ENCODE results near the gene TARS2. TPM values are rescaled to one million over a fixed set of nuclear protein-coding genes. Genes with fewer than 3 reads are reported as not detected.

The TARS2 gene
- total and polyA plus RNA-seq, 10 of the 15 experiments (the other 5 are each of a cell fraction or from before 2014, with no cell fraction given), result 11.0 to 51.8 (median 45.2) TPM

DNA sequence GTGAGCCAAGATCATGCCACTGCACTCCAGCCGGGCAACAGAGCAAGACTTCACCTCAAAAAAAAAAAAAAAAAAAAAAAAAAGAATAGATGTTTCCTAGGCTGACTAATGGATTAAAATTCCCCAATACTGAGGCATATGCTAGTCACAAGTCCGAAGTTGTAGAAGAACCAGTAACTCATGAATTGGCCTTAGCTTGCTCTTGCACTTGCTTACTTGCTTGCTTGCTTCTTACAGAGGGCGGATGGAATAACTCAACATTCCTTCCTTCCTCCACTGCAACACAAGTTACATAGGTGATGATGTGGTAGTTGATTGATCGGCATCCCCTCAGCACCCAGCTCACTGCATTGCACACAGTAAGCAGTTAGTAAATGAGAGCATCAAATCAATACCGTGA is 2.8 kb upstream of the TARS2 start (continued):
- TF ChIP-seq, protein P1, sequence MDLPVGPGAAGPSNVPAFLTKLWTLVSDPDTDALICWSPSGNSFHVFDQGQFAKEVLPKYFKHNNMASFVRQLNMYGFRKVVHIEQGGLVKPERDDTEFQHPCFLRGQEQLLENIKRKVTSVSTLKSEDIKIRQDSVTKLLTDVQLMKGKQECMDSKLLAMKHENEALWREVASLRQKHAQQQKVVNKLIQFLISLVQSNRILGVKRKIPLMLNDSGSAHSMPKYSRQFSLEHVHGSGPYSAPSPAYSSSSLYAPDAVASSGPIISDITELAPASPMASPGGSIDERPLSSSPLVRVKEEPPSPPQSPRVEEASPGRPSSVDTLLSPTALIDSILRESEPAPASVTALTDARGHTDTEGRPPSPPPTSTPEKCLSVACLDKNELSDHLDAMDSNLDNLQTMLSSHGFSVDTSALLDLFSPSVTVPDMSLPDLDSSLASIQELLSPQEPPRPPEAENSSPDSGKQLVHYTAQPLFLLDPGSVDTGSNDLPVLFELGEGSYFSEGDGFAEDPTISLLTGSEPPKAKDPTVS (IDR thresholded peaks at IDR 0.05; ENCODE audit: low read depth, low read length), result no peak
- TF ChIP-seq NRF1 (conservative IDR thresholded peaks at IDR 0.05; ENCODE audit: low read depth, low read length) (no peak), BACH1 (IDR thresholded peaks at IDR 0.05; ENCODE audit: borderline replicate concordance) (no peak), FOS (IDR thresholded peaks at IDR 0.05; ENCODE audit: borderline replicate concordance, extremely low read depth, insufficient read length) (no peak), BCL11A (IDR thresholded peaks at IDR 0.05; ENCODE audit: low read depth, low read length) (no peak), BMI1 (IDR thresholded peaks at IDR 0.05; ENCODE audit: borderline replicate concordance) (no peak), TCF7 (IDR thresholded peaks at IDR 0.05; ENCODE audit: borderline replicate concordance) (no peak)
- TF ChIP-seq, protein P2, sequence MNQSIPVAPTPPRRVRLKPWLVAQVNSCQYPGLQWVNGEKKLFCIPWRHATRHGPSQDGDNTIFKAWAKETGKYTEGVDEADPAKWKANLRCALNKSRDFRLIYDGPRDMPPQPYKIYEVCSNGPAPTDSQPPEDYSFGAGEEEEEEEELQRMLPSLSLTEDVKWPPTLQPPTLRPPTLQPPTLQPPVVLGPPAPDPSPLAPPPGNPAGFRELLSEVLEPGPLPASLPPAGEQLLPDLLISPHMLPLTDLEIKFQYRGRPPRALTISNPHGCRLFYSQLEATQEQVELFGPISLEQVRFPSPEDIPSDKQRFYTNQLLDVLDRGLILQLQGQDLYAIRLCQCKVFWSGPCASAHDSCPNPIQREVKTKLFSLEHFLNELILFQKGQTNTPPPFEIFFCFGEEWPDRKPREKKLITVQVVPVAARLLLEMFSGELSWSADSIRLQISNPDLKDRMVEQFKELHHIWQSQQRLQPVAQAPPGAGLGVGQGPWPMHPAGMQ (IDR thresholded peaks at IDR 0.05; ENCODE audit: borderline replicate concordance), result no peak

DNA sequence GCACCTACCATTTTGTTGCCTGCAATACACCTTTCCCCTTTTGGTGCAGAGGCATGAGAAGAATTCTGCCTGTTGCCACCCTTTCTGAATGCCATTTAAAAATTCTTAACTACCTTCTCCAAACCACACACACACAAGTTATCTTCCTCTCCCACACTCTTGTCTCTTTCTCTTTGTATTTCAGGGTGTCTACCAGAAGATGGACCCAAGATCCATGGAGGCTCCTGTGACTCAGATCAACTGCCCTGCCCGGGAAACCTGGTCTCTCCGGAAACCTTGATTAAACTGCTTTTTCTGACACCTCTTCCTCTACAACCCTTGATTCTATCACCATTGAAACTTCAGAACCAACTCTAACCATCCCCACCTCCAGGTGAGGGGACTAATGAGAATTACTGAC is 2.4 kb upstream of the TARS2 start:
- Histone ChIP-seq H4K20me1 (ENCODE audit: control insufficient read depth, insufficient read depth) (no peaks in the 10 kb centered on the region), H3K27me3 (replicated peaks in 1 of 2; ENCODE audit: control insufficient read depth in 2 of 2, insufficient read depth in 2 of 2, low read length in 1 of 2) (no peaks in the 10 kb centered on the region), H3K36me3 (ENCODE audit: control insufficient read depth in 2 of 2, insufficient read depth in 2 of 2, low read length in 1 of 2) (peaks cover 0 to 5% of the 10 kb centered on the region in 2 experiments; a peak in 1 of 4 replicates), H3K79me2 (ENCODE audit: control insufficient read depth, insufficient read depth, low read length) (peaks cover 14% of the 10 kb centered on the region), H2AFZ (ENCODE audit: control insufficient read depth, low read depth, low read length) (no peak overlapping the region; the same call in 1 of the 2 replicates), H3K9ac (ENCODE audit: control insufficient read depth, insufficient read depth, low read length) (no peak overlapping the region), H3K4me3 (no peak overlapping the region), H3K27ac (ENCODE audit: control insufficient read depth, insufficient read depth) (no peak overlapping the region), H3K9me3 (replicated peaks; ENCODE audit: control insufficient read depth, insufficient read depth, low read length) (no peaks in the 10 kb centered on the region), H3K4me1 (ENCODE audit: control insufficient read depth, insufficient read depth, low read length) (no peaks in the 10 kb centered on the region), H3K4me2 (ENCODE audit: control insufficient read depth, insufficient read depth) (no peak overlapping the region)
- in situ Hi-C loops (cut with MboI), result no loop called here
- POLR2A ChIA-PET, result interaction anchor here (1.5 kb wide), 1 partner anchor 25 kb away, joined by 5 read pairs; no protein-coding TSS in a partner anchor
- no peak for FAIRE-seq
- no peak for DNase-seq (ENCODE audit: low read depth, low spot score)
- SMC1A ChIA-PET (ENCODE audit: uncharacterized antibody, unreplicated experiment), result interaction anchor here (1.2 kb wide), 1 partner anchor 48 kb away, joined by 4 read pairs; no protein-coding TSS in a partner anchor
- RAD21 ChIA-PET (ENCODE audit: unreplicated experiment), result interaction anchor here (0.7 kb wide), 1 partner anchor 91 kb away, joined by 3 read pairs; no protein-coding TSS in a partner anchor
- CTCF ChIA-PET, result no interaction called here
- ATAC-seq, result no peak
- TF ChIP-seq RAD21 (IDR thresholded peaks at IDR 0.05; ENCODE audit: insufficient read depth, low read depth, low read length) (peak; percentile 37), NFIC (IDR thresholded peaks at IDR 0.05; ENCODE audit: low read depth, low read length) (no peak)
- TF ChIP-seq, protein P3, sequence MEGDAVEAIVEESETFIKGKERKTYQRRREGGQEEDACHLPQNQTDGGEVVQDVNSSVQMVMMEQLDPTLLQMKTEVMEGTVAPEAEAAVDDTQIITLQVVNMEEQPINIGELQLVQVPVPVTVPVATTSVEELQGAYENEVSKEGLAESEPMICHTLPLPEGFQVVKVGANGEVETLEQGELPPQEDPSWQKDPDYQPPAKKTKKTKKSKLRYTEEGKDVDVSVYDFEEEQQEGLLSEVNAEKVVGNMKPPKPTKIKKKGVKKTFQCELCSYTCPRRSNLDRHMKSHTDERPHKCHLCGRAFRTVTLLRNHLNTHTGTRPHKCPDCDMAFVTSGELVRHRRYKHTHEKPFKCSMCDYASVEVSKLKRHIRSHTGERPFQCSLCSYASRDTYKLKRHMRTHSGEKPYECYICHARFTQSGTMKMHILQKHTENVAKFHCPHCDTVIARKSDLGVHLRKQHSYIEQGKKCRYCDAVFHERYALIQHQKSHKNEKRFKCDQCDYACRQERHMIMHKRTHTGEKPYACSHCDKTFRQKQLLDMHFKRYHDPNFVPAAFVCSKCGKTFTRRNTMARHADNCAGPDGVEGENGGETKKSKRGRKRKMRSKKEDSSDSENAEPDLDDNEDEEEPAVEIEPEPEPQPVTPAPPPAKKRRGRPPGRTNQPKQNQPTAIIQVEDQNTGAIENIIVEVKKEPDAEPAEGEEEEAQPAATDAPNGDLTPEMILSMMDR (IDR thresholded peaks at IDR 0.05 in 2 of 3, conservative IDR thresholded peaks at IDR 0.05 in 1 of 3; ENCODE audit: control insufficient read depth in 2 of 3, extremely low read depth in 1 of 3, insufficient read depth in 1 of 3, low read depth in 3 of 3, low read length in 3 of 3), result peak in 2 of 3 experiments; percentile 9 to 10; a peak in 1 of 6 replicates
- no TSS peak for BruUV-seq (replicated peaks)
- intact Hi-C loops (cut with micrococcal nuclease; ENCODE audit: unreplicated experiment), result loop anchor here (10.0 kb wide), 1 partner anchor 140 kb away; the partner anchor contains the start of gene ENSA
- 13% methylated on average over 2 of the region's 2 CpGs for WGBS (ENCODE audit: insufficient coverage, insufficient replicate concordance, low lambda C conversion rate, missing lambda C conversion rate)

All from GM12878 (cell line).